ENCODE measurements around the gene PSME2. TPM values are rescaled to one million over a fixed set of nuclear protein-coding genes. Genes with fewer than 3 reads are reported as not detected.

The PSME2 gene
- total and polyA plus RNA-seq, 2 of the 13 experiments (the other 11 are each of a cell fraction or from before 2014, with no cell fraction given), result 332 to 716 TPM

GRCh38 chr14:24113801-24114531 lies 32.4 kb downstream of the PSME2 start (continued):
- TF ChIP-seq EEA1 (CRISPR knock-in tag; IDR thresholded peaks at IDR 0.05; ENCODE audit: borderline replicate concordance) (peak; percentile 92), ZNF530 (CRISPR knock-in tag; IDR thresholded peaks at IDR 0.05; ENCODE audit: low read depth) (no peak), NR2C2 (CRISPR knock-in tag; IDR thresholded peaks at IDR 0.05; ENCODE audit: borderline replicate concordance) (peak; percentile 95), ZNF639 (CRISPR knock-in tag; conservative IDR thresholded peaks at IDR 0.05) (peak; percentile 97; the same call in 1 of the 2 replicates), NFE2L1 (CRISPR knock-in tag; IDR thresholded peaks at IDR 0.05; ENCODE audit: borderline replicate concordance) (no peak), BORCS8-MEF2B (CRISPR knock-in tag; IDR thresholded peaks at IDR 0.05) (peak; percentile 99), ZNF580 (CRISPR knock-in tag; IDR thresholded peaks at IDR 0.05; ENCODE audit: borderline replicate concordance, low read depth) (peak; percentile 99), KLF9 (CRISPR knock-in tag; IDR thresholded peaks at IDR 0.05; ENCODE audit: low read depth) (peak; percentile 97), ZBTB3 (CRISPR knock-in tag; IDR thresholded peaks at IDR 0.05; ENCODE audit: borderline replicate concordance, low read depth) (peak; percentile 83), NFKB2 (CRISPR knock-in tag; IDR thresholded peaks at IDR 0.05; ENCODE audit: borderline replicate concordance) (peak; percentile 97), THAP9 (CRISPR knock-in tag; IDR thresholded peaks at IDR 0.05; ENCODE audit: borderline replicate concordance) (peak; percentile 84), IKZF1 (IDR thresholded peaks at IDR 0.05) (no peak), ZNF468 (CRISPR knock-in tag; IDR thresholded peaks at IDR 0.05) (peak; percentile 93; the same call in 1 of the 2 replicates), CC2D1A (CRISPR knock-in tag; IDR thresholded peaks at IDR 0.05) (no peak), AHDC1 (CRISPR knock-in tag; IDR thresholded peaks at IDR 0.05; ENCODE audit: borderline replicate concordance) (no peak), RAD51 (IDR thresholded peaks at IDR 0.05; ENCODE audit: borderline replicate concordance) (no peak), NFYC (CRISPR knock-in tag; IDR thresholded peaks at IDR 0.05) (peak; percentile 74), SP1 (IDR thresholded peaks at IDR 0.05) (no peak), SP1 (CRISPR knock-in tag; IDR thresholded peaks at IDR 0.05) (peak; percentile 76)
